H9 (cell line): ENCODE measurements around the gene HMSD. TPM values are rescaled to one million over a fixed set of nuclear protein-coding genes. Genes with fewer than 3 reads are reported as not detected.

Source experiments
- DNase-seq: peaks from one replicate; pipeline ENCODE4 v3.0.0-alpha.2; 2017
- H2AFZ ChIP-seq: one replicate; pipeline ENCODE4 v1.6.1; 2013; ENCODE audit warnings: mild to moderate bottlenecking, low read length, control low read depth, moderate library complexity
- H2AK5ac ChIP-seq: 2 replicates; pipeline ENCODE4 v1.6.1; 2013; ENCODE audit warnings: low read length, control low read depth, mixed read lengths; ENCODE audit not compliant: insufficient read length
- H2BK120ac ChIP-seq: one replicate; pipeline ENCODE4 v1.6.1; 2013; ENCODE audit warnings: low read depth, mild to moderate bottlenecking, low read length, control low read depth, inconsistent platforms; ENCODE audit not compliant: poor library complexity, severe bottlenecking
- H2BK12ac ChIP-seq: 2 replicates; pipeline ENCODE4 v1.6.1; 2013; ENCODE audit warnings: low read length, control low read depth, mixed read lengths, low read depth; ENCODE audit not compliant: insufficient read length
- H2BK15ac ChIP-seq: 2 replicates; pipeline ENCODE4 v1.6.1; 2013; ENCODE audit warnings: low read depth, low read length, control low read depth
- H2BK20ac ChIP-seq: one replicate; pipeline ENCODE4 v1.6.1; 2013; ENCODE audit warnings: low read depth, mild to moderate bottlenecking, low read length, control low read depth, inconsistent platforms; ENCODE audit not compliant: poor library complexity, severe bottlenecking
- H2BK5ac ChIP-seq: 2 replicates; pipeline ENCODE4 v1.6.1; 2013; ENCODE audit warnings: low read length, control low read depth, mixed read lengths; ENCODE audit not compliant: insufficient read length
- H3K14ac ChIP-seq: 2 replicates; pipeline ENCODE4 v1.6.1; 2013; ENCODE audit warnings: low read length, control low read depth; ENCODE audit not compliant: insufficient read depth
- H3K18ac ChIP-seq: 2 replicates; pipeline ENCODE4 v1.6.1; 2013; ENCODE audit warnings: low read depth, mild to moderate bottlenecking, mixed read lengths, low read length, control low read depth; ENCODE audit not compliant: insufficient read length
- H3K23ac ChIP-seq: 2 replicates; pipeline ENCODE4 v1.6.1; 2013; ENCODE audit warnings: low read length, control low read depth, mixed read lengths, low read depth; ENCODE audit not compliant: insufficient read length
- H3K23me2 ChIP-seq: 2 replicates; pipeline ENCODE4 v1.6.1; 2013; ENCODE audit warnings: low read depth, mild to moderate bottlenecking, mixed read lengths, low read length, control low read depth; ENCODE audit not compliant: insufficient read length, poor library complexity, severe bottlenecking
- H3K27ac ChIP-seq: 2 replicates; pipeline ENCODE4 v1.5.1; 2013; ENCODE audit warnings: low read length, control low read depth, mixed read lengths, low read depth; ENCODE audit not compliant: insufficient read length
- H3K27me3 ChIP-seq: 2 replicates; pipeline ENCODE4 v1.6.1; 2013; ENCODE audit warnings: low read length, control low read depth, inconsistent platforms; ENCODE audit not compliant: insufficient read depth
- H3K4ac ChIP-seq: 2 replicates; pipeline ENCODE4 v1.6.1; 2013; ENCODE audit warnings: low read depth, mild to moderate bottlenecking, control low read depth, inconsistent platforms, low read length, moderate library complexity
- H3K4me1 ChIP-seq: 2 replicates; pipeline ENCODE4 v1.6.1; 2013; ENCODE audit warnings: low read length, control low read depth, inconsistent platforms; ENCODE audit not compliant: insufficient read depth
- H3K4me2 ChIP-seq: 2 replicates; pipeline ENCODE4 v1.6.1; 2013; ENCODE audit warnings: low read length, control low read depth, mixed read lengths; ENCODE audit not compliant: insufficient read length, insufficient read depth
- H3K56ac ChIP-seq: 2 replicates; pipeline ENCODE4 v1.6.1; 2013; ENCODE audit warnings: low read depth, mild to moderate bottlenecking, mixed read lengths, low read length, control low read depth; ENCODE audit not compliant: insufficient read length
- H3K79me1 ChIP-seq: 2 replicates; pipeline ENCODE4 v1.6.1; 2013; ENCODE audit warnings: low read depth, mild to moderate bottlenecking, moderate library complexity, low read length, control low read depth, inconsistent platforms; ENCODE audit not compliant: insufficient read depth, poor library complexity, severe bottlenecking
- H3K79me2 ChIP-seq: 2 replicates; pipeline ENCODE4 v1.6.1; 2013; ENCODE audit warnings: low read length, control low read depth, inconsistent platforms; ENCODE audit not compliant: insufficient read depth
- H3K9ac ChIP-seq: 2 replicates; pipeline ENCODE4 v1.6.1; 2013; ENCODE audit warnings: low read length, control low read depth, mixed read lengths; ENCODE audit not compliant: insufficient read length; ENCODE audit errors: extremely low read depth
- H3K9me3 ChIP-seq: one replicate; pipeline ENCODE4 v1.6.1; 2013; ENCODE audit warnings: low read depth, low read length, inconsistent platforms; ENCODE audit not compliant: control insufficient read depth
- H3T11ph ChIP-seq: one replicate; pipeline ENCODE4 v1.6.1; 2013; ENCODE audit warnings: mild to moderate bottlenecking, low read length, control low read depth, inconsistent platforms
- H4K20me1 ChIP-seq: one replicate; pipeline ENCODE4 v1.6.1; 2013; ENCODE audit not compliant: control insufficient read depth, insufficient read length, insufficient read depth
- H4K5ac ChIP-seq: 2 replicates; pipeline ENCODE4 v1.6.1; 2013; ENCODE audit warnings: low read depth, mild to moderate bottlenecking, mixed read lengths, low read length, control low read depth; ENCODE audit not compliant: insufficient read length
- H4K8ac ChIP-seq: replicated peaks from 2 replicates; pipeline ENCODE4 v1.6.1; 2013; ENCODE audit warnings: low read length, control low read depth, mixed read lengths, low read depth; ENCODE audit not compliant: insufficient read length
- H4K91ac ChIP-seq: 2 replicates; pipeline ENCODE4 v1.6.1; 2013; ENCODE audit warnings: low read depth, mild to moderate bottlenecking, moderate library complexity, mixed read lengths, low read length, control low read depth; ENCODE audit not compliant: insufficient read length
- H3K27ac Mint-ChIP-seq, 3 experiments: 2 replicates in 2 of 3; 3 replicates in 1 of 3; pipeline ENCODE4 v1.8.0; 2020 to 2021; ENCODE audit warnings: mixed read lengths in 3 of 3, mild to moderate bottlenecking in 1 of 3, moderate library complexity in 1 of 3
- H3K27me3 Mint-ChIP-seq: 2 replicates; pipeline ENCODE4 v1.8.0; 2021; ENCODE audit warnings: low read depth, mild to moderate bottlenecking, moderate library complexity, mixed read lengths
- H3K36me3 Mint-ChIP-seq, 3 experiments: 2 replicates in 2 of 3; 3 replicates in 1 of 3; pipeline ENCODE4 v1.8.0; 2020 to 2021; ENCODE audit warnings: low read depth in 3 of 3, mixed read lengths in 3 of 3; ENCODE audit not compliant: insufficient read depth in 1 of 3
- H3K4me1 Mint-ChIP-seq, 2 experiments: 2 replicates each; pipeline ENCODE4 v1.8.0; 2020; ENCODE audit warnings: mixed read lengths in 2 of 2
- H3K4me3 Mint-ChIP-seq, 2 experiments: 2 replicates in 1 of 2; 3 replicates in 1 of 2; pipeline ENCODE4 v1.8.0; 2020 to 2021; ENCODE audit warnings: mild to moderate bottlenecking in 2 of 2, mixed read lengths in 2 of 2, moderate library complexity in 1 of 2
- H3K9me3 Mint-ChIP-seq, 2 experiments: 2 replicates in 1 of 2; 3 replicates in 1 of 2; pipeline ENCODE4 v1.8.0; 2020; ENCODE audit warnings: mild to moderate bottlenecking in 2 of 2, mixed read lengths in 2 of 2, moderate library complexity in 1 of 2
- WGBS: extraction: QIAGEN DNeasy Blood & Tissue Kit; methylation state at CpG from one replicate; pipeline ENCODE4 v1.1.7; 2013; ENCODE audit warnings: missing lambda C conversion rate, low lambda C conversion rate, mixed read lengths; ENCODE audit not compliant: insufficient read length; ENCODE audit errors: extremely low coverage; 5-methylcytosine and 5-hydroxymethylcytosine counted together
- total RNA-seq: library from RNA; stranded (reverse); gene quantifications from 2 replicates; pipeline ENCODE4 v1.2.1, GENCODE V29; 2021
- TF ChIP-seq, protein P1 (sequence below): fragments of 200-600 bp; sonication (generic); conservative IDR thresholded peaks from 3 replicates; pipeline ENCODE4 v1.8.0; 2021; ENCODE audit warnings: antibody characterized with exemption, mild to moderate bottlenecking

HMSD gene
- total RNA-seq, 1 experiment from 2014 or later = 6.6 TPM

GRCh38 chr18:63965716-63966330 is 16.7 kb downstream of the HMSD start:
- H3K27me3 ChIP-seq = no peaks in the 10 kb centered on the region
- no peak overlapping the region for H3K23ac ChIP-seq
- no peak overlapping the region for H4K8ac ChIP-seq
- H3K9me3 Mint-ChIP-seq = no peaks in the 10 kb centered on the region
- H3K14ac ChIP-seq = no peak overlapping the region
- no CpG with 5 or more reads among the region's 5 CpGs for WGBS
- DNase-seq = no peak
- H3K4me1 Mint-ChIP-seq = peaks cover 11 to 14% of the 10 kb centered on the region in 2 experiments
- no peak overlapping the region for H2AK5ac ChIP-seq
- H3K4me2 ChIP-seq = no peak overlapping the region
- no peak overlapping the region for H3K4ac ChIP-seq
- no peak overlapping the region for H3K27ac Mint-ChIP-seq
- H4K20me1 ChIP-seq = no peaks in the 10 kb centered on the region
- H3K9me3 ChIP-seq = no peaks in the 10 kb centered on the region
- H4K91ac ChIP-seq = no peak overlapping the region
- TF ChIP-seq, protein P1, sequence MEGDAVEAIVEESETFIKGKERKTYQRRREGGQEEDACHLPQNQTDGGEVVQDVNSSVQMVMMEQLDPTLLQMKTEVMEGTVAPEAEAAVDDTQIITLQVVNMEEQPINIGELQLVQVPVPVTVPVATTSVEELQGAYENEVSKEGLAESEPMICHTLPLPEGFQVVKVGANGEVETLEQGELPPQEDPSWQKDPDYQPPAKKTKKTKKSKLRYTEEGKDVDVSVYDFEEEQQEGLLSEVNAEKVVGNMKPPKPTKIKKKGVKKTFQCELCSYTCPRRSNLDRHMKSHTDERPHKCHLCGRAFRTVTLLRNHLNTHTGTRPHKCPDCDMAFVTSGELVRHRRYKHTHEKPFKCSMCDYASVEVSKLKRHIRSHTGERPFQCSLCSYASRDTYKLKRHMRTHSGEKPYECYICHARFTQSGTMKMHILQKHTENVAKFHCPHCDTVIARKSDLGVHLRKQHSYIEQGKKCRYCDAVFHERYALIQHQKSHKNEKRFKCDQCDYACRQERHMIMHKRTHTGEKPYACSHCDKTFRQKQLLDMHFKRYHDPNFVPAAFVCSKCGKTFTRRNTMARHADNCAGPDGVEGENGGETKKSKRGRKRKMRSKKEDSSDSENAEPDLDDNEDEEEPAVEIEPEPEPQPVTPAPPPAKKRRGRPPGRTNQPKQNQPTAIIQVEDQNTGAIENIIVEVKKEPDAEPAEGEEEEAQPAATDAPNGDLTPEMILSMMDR = no peak
- H3K56ac ChIP-seq = no peak overlapping the region
- no peak overlapping the region for H4K5ac ChIP-seq
- no peak overlapping the region for H3K18ac ChIP-seq
- H2BK120ac ChIP-seq = no peak overlapping the region
- H3K4me1 ChIP-seq = no peaks in the 10 kb centered on the region
- no peak overlapping the region for H2BK20ac ChIP-seq
- no peaks in the 10 kb centered on the region for H3K79me1 ChIP-seq
- H3K23me2 ChIP-seq = peaks cover 6% of the 10 kb centered on the region
- peaks cover 7% of the 10 kb centered on the region; the same call in 1 of the 2 replicates for H3K27me3 Mint-ChIP-seq
- H3K36me3 Mint-ChIP-seq = no peaks in the 10 kb centered on the region
- no peaks in the 10 kb centered on the region for H3K79me2 ChIP-seq
- no peak overlapping the region for H2BK12ac ChIP-seq
- no peak overlapping the region for H2BK15ac ChIP-seq
- no peak overlapping the region for H2BK5ac ChIP-seq
- H3T11ph ChIP-seq = no peak overlapping the region
- H2AFZ ChIP-seq = no peak overlapping the region
- no peak overlapping the region for H3K9ac ChIP-seq
- no peak overlapping the region for H3K4me3 Mint-ChIP-seq
- H3K27ac ChIP-seq = no peak overlapping the region
